ENCODE data around the gene RGS6. TPM values are rescaled to one million over a fixed set of nuclear protein-coding genes. Genes with fewer than 3 reads are reported as not detected.

Gene RGS6
- total RNA-seq, 1 donor from 2014 or later = 2.4 TPM

GRCh38 chr14:72598306-72598705, 666.1 kb downstream of the RGS6 start:
- Mint-ChIP-seq H3K4me3 (no peak overlapping the region), H3K9me3 (no peaks in the 10 kb centered on the region), H3K27me3 (ENCODE audit: insufficient read depth) (peaks cover 17% of the 10 kb centered on the region), H3K27ac (no peak overlapping the region), H3K4me1 (ENCODE audit: low read depth) (peaks cover 34% of the 10 kb centered on the region), H3K36me3 (ENCODE audit: low read depth) (no peaks in the 10 kb centered on the region)
- intact Hi-C loops (cut with micrococcal nuclease) = no loop called here
- DNase-seq (ENCODE audit: low spot score) = no peak

GRCh38 chr14:72599579-72600470, 667.6 kb downstream of the RGS6 start:
- Mint-ChIP-seq H3K27ac (no peak overlapping the region), H3K4me1 (ENCODE audit: low read depth) (peaks cover 19% of the 10 kb centered on the region), H3K27me3 (ENCODE audit: insufficient read depth) (peaks cover 31% of the 10 kb centered on the region), H3K9me3 (no peaks in the 10 kb centered on the region), H3K36me3 (ENCODE audit: low read depth) (no peaks in the 10 kb centered on the region), H3K4me3 (no peak overlapping the region)
- intact Hi-C loops (cut with micrococcal nuclease) = no loop called here
- DNase-seq (ENCODE audit: low spot score) = no peak

GRCh38 chr14:72600551-72601330, 668.5 kb downstream of the RGS6 start:
- peaks cover 34% of the 10 kb centered on the region for H3K27me3 Mint-ChIP-seq (ENCODE audit: insufficient read depth)
- no peaks in the 10 kb centered on the region for H3K36me3 Mint-ChIP-seq (ENCODE audit: low read depth)
- intact Hi-C loops (cut with micrococcal nuclease) = no loop called here
- DNase-seq (ENCODE audit: low spot score) = no peak
- no peaks in the 10 kb centered on the region for H3K9me3 Mint-ChIP-seq
- H3K4me1 Mint-ChIP-seq (ENCODE audit: low read depth) = peaks cover 10% of the 10 kb centered on the region
- no peak overlapping the region for H3K27ac Mint-ChIP-seq
- no peak overlapping the region for H3K4me3 Mint-ChIP-seq

- H3K4me3 Mint-ChIP-seq = no peak overlapping the region
- H3K27me3 Mint-ChIP-seq (ENCODE audit: insufficient read depth) = peaks cover 32% of the 10 kb centered on the region
- intact Hi-C loops (cut with micrococcal nuclease) = no loop called here
- H3K27ac Mint-ChIP-seq = no peak overlapping the region
- DNase-seq (ENCODE audit: low spot score) = no peak
- H3K36me3 Mint-ChIP-seq (ENCODE audit: low read depth) = no peaks in the 10 kb centered on the region
- no peaks in the 10 kb centered on the region for H3K9me3 Mint-ChIP-seq
- H3K4me1 Mint-ChIP-seq (ENCODE audit: low read depth) = peaks cover 10% of the 10 kb centered on the region
These were observed 671.4 kb downstream of the RGS6 start for GRCh38 chr14:72603639-72604038.

- Mint-ChIP-seq H3K27me3 (ENCODE audit: insufficient read depth) (peaks cover 32% of the 10 kb centered on the region), H3K4me1 (ENCODE audit: low read depth) (peaks cover 11% of the 10 kb centered on the region), H3K36me3 (ENCODE audit: low read depth) (no peaks in the 10 kb centered on the region), H3K27ac (no peak overlapping the region), H3K4me3 (no peak overlapping the region), H3K9me3 (no peaks in the 10 kb centered on the region)
- no peak for DNase-seq (ENCODE audit: low spot score)
- intact Hi-C loops (cut with micrococcal nuclease) = no loop called here
These were observed 671.9 kb downstream of the RGS6 start for GRCh38 chr14:72604133-72604532.

- intact Hi-C loops (cut with micrococcal nuclease) = no loop called here
- no peaks in the 10 kb centered on the region for H3K36me3 Mint-ChIP-seq (ENCODE audit: low read depth)
- peaks cover 32% of the 10 kb centered on the region for H3K27me3 Mint-ChIP-seq (ENCODE audit: insufficient read depth)
- no peaks in the 10 kb centered on the region for H3K9me3 Mint-ChIP-seq
- no peak overlapping the region for H3K27ac Mint-ChIP-seq
- no peak overlapping the region for H3K4me3 Mint-ChIP-seq
- no peak for DNase-seq (ENCODE audit: low spot score)
- H3K4me1 Mint-ChIP-seq (ENCODE audit: low read depth) = peaks cover 11% of the 10 kb centered on the region
These were observed 673.1 kb downstream of the RGS6 start for GRCh38 chr14:72605096-72605920.

GRCh38 chr14:72605921-72606220, 673.6 kb downstream of the RGS6 start:
- no peaks in the 10 kb centered on the region for H3K36me3 Mint-ChIP-seq (ENCODE audit: low read depth)
- peaks cover 30% of the 10 kb centered on the region for H3K27me3 Mint-ChIP-seq (ENCODE audit: insufficient read depth)
- peaks cover 11% of the 10 kb centered on the region for H3K4me1 Mint-ChIP-seq (ENCODE audit: low read depth)
- no peak overlapping the region for H3K27ac Mint-ChIP-seq
- intact Hi-C loops (cut with micrococcal nuclease) = no loop called here
- H3K9me3 Mint-ChIP-seq = no peaks in the 10 kb centered on the region
- DNase-seq (ENCODE audit: low spot score) = no peak
- H3K4me3 Mint-ChIP-seq = no peak overlapping the region

- H3K9me3 Mint-ChIP-seq = no peaks in the 10 kb centered on the region
- no peak overlapping the region for H3K27ac Mint-ChIP-seq
- no peaks in the 10 kb centered on the region for H3K36me3 Mint-ChIP-seq (ENCODE audit: low read depth)
- H3K4me3 Mint-ChIP-seq = no peak overlapping the region
- intact Hi-C loops (cut with micrococcal nuclease) = no loop called here
- H3K27me3 Mint-ChIP-seq (ENCODE audit: insufficient read depth) = peaks cover 21% of the 10 kb centered on the region
- no peak for DNase-seq (ENCODE audit: low spot score)
- H3K4me1 Mint-ChIP-seq (ENCODE audit: low read depth) = peaks cover 11% of the 10 kb centered on the region
These were observed 674.6 kb downstream of the RGS6 start for GRCh38 chr14:72606879-72607278.

- H3K27ac Mint-ChIP-seq = no peak overlapping the region
- no peaks in the 10 kb centered on the region for H3K9me3 Mint-ChIP-seq
- H3K27me3 Mint-ChIP-seq (ENCODE audit: insufficient read depth) = peaks cover 24% of the 10 kb centered on the region
- no peak overlapping the region for H3K4me3 Mint-ChIP-seq
- no peaks in the 10 kb centered on the region for H3K36me3 Mint-ChIP-seq (ENCODE audit: low read depth)
- peaks cover 11% of the 10 kb centered on the region for H3K4me1 Mint-ChIP-seq (ENCODE audit: low read depth)
- no peak for DNase-seq (ENCODE audit: low spot score)
- intact Hi-C loops (cut with micrococcal nuclease) = no loop called here
These were observed 675.3 kb downstream of the RGS6 start for GRCh38 chr14:72607386-72608130.

- DNase-seq (ENCODE audit: low spot score) = no peak
- Mint-ChIP-seq H3K4me1 (ENCODE audit: low read depth) (peaks cover 11% of the 10 kb centered on the region), H3K27me3 (ENCODE audit: insufficient read depth) (peaks cover 21% of the 10 kb centered on the region), H3K36me3 (ENCODE audit: low read depth) (no peaks in the 10 kb centered on the region), H3K4me3 (no peak overlapping the region), H3K9me3 (no peaks in the 10 kb centered on the region), H3K27ac (no peak overlapping the region)
- intact Hi-C loops (cut with micrococcal nuclease) = no loop called here
These were observed 676.4 kb downstream of the RGS6 start for GRCh38 chr14:72608391-72609204.

- Mint-ChIP-seq H3K27ac (no peak overlapping the region), H3K4me1 (ENCODE audit: low read depth) (peaks cover 11% of the 10 kb centered on the region), H3K27me3 (ENCODE audit: insufficient read depth) (peaks cover 15% of the 10 kb centered on the region), H3K36me3 (ENCODE audit: low read depth) (no peaks in the 10 kb centered on the region), H3K9me3 (no peaks in the 10 kb centered on the region), H3K4me3 (no peak overlapping the region)
- intact Hi-C loops (cut with micrococcal nuclease) = no loop called here
- no peak for DNase-seq (ENCODE audit: low spot score)
These were observed 677.1 kb downstream of the RGS6 start for GRCh38 chr14:72609205-72609916.

Data from activated T-helper 1 cell treated with anti-CD3 and anti-CD28 coated beads, Interleukin-12 subunit alpha, Interleukin-12 subunit beta, Interleukin-2, Interleukin-4 antibody, amounts not matched to agents 30 ng/mL and 10 ng/mL and 1 ng/mL, durations not matched to agents 14 hours and 24 hours and 36 hours (primary cell).